HL-60 (cell line): ENCODE data around the gene GNRHR.

Source experiments
- DNase-seq, 2 experiments: peaks; one replicate each; pipeline ENCODE4 v3.0.0-alpha.2; 2010 to 2020; ENCODE audit warnings: low read depth in 1 of 2, low spot score in 1 of 2
- H3K27ac ChIP-seq: fragments of 250-450 bp; sonication (Bioruptor Pico); replicated peaks from 2 replicates; pipeline ENCODE4 v1.5.1; 2020; ENCODE audit warnings: mild to moderate bottlenecking, moderate library complexity
- H3K27me3 ChIP-seq: fragments of 250-450 bp; sonication (Bioruptor Pico); 2 replicates; pipeline ENCODE4 v1.5.1; 2021; ENCODE audit warnings: mild to moderate bottlenecking, moderate library complexity; ENCODE audit not compliant: insufficient read depth, poor library complexity, severe bottlenecking
- H3K4me3 ChIP-seq: replicated peaks from 2 replicates; pipeline ENCODE4 v1.5.1; 2011; ENCODE audit warnings: mild to moderate bottlenecking, control low read depth, low read length; ENCODE audit not compliant: insufficient read depth
- GABPA ChIP-seq: IDR thresholded peaks from 2 replicates; pipeline ENCODE4 v1.6.1; 2012; ENCODE audit warnings: low read depth
- POLR2AphosphoS5 ChIP-seq: IDR thresholded peaks from 2 replicates; pipeline ENCODE4 v1.6.1; 2012; ENCODE audit warnings: low read depth
- SPI1 ChIP-seq: IDR thresholded peaks from 2 replicates; pipeline ENCODE4 v1.6.1; 2012; ENCODE audit warnings: low read depth, mild to moderate bottlenecking, borderline replicate concordance
- TF ChIP-seq, protein P1 (sequence below): IDR thresholded peaks from one replicate; pipeline ENCODE4 v1.5.1; 2011; ENCODE audit warnings: low read length, control low read depth, inconsistent platforms; ENCODE audit not compliant: insufficient read depth
- TF ChIP-seq, protein P2 (sequence below): IDR thresholded peaks from 2 replicates; pipeline ENCODE4 v1.6.1; 2012; ENCODE audit warnings: low read depth; ENCODE audit not compliant: insufficient replicate concordance

GNRHR gene

DNA sequence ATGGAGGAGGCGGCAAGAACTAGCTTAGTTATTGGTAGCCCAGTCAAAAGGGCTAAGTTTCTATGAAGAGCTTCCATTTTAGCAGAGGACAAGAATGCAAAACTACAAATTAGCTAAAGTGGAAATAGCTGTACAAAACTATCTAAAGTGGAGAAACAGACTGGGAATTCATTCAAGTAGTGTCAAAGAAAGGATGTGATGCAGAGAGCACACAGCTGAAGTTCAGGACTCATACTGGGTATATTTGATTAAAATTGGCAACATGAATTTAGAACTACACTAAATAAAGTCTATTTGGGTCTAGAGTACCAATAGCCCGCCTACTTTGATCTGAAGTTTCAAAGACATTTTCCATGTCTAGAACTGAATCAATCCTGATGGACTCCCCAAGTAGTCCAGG lies 33.1 kb upstream of the GNRHR start:
- TF ChIP-seq GABPA (no peak), POLR2AphosphoS5 (no peak), SPI1 (no peak)
- TF ChIP-seq, protein P1, sequence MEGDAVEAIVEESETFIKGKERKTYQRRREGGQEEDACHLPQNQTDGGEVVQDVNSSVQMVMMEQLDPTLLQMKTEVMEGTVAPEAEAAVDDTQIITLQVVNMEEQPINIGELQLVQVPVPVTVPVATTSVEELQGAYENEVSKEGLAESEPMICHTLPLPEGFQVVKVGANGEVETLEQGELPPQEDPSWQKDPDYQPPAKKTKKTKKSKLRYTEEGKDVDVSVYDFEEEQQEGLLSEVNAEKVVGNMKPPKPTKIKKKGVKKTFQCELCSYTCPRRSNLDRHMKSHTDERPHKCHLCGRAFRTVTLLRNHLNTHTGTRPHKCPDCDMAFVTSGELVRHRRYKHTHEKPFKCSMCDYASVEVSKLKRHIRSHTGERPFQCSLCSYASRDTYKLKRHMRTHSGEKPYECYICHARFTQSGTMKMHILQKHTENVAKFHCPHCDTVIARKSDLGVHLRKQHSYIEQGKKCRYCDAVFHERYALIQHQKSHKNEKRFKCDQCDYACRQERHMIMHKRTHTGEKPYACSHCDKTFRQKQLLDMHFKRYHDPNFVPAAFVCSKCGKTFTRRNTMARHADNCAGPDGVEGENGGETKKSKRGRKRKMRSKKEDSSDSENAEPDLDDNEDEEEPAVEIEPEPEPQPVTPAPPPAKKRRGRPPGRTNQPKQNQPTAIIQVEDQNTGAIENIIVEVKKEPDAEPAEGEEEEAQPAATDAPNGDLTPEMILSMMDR, result no peak
- TF ChIP-seq, protein P2, sequence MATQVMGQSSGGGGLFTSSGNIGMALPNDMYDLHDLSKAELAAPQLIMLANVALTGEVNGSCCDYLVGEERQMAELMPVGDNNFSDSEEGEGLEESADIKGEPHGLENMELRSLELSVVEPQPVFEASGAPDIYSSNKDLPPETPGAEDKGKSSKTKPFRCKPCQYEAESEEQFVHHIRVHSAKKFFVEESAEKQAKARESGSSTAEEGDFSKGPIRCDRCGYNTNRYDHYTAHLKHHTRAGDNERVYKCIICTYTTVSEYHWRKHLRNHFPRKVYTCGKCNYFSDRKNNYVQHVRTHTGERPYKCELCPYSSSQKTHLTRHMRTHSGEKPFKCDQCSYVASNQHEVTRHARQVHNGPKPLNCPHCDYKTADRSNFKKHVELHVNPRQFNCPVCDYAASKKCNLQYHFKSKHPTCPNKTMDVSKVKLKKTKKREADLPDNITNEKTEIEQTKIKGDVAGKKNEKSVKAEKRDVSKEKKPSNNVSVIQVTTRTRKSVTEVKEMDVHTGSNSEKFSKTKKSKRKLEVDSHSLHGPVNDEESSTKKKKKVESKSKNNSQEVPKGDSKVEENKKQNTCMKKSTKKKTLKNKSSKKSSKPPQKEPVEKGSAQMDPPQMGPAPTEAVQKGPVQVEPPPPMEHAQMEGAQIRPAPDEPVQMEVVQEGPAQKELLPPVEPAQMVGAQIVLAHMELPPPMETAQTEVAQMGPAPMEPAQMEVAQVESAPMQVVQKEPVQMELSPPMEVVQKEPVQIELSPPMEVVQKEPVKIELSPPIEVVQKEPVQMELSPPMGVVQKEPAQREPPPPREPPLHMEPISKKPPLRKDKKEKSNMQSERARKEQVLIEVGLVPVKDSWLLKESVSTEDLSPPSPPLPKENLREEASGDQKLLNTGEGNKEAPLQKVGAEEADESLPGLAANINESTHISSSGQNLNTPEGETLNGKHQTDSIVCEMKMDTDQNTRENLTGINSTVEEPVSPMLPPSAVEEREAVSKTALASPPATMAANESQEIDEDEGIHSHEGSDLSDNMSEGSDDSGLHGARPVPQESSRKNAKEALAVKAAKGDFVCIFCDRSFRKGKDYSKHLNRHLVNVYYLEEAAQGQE, result no peak
- Histone ChIP-seq H3K27ac (no peak overlapping the region), H3K27me3 (no peaks in the 10 kb centered on the region), H3K4me3 (no peak overlapping the region)
- no peak for DNase-seq

DNA sequence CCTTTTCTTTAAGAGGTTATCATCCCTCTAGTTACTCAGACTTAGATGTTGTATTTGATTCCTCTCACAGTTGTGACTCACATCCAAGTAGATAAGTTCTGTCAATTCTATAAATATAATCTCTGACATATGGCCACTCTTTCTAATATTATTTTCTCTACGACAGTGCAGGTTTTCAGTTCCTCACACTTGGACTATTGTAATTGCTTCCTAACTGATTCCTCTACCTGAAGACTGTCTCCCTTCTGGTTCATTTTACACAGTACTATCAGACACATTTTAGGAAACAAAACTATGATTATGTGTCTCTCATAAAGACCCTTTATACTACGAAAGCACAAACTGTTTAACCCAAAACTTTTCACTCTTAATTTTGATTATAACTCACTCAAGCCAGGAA lies 31.3 kb upstream of the GNRHR start:
- H3K27ac ChIP-seq, result no peak overlapping the region
- H3K27me3 ChIP-seq, result no peaks in the 10 kb centered on the region
- TF ChIP-seq SPI1 (no peak), POLR2AphosphoS5 (no peak), GABPA (no peak)
- TF ChIP-seq, protein P1, result no peak
- TF ChIP-seq, protein P2, result no peak
- no peak for DNase-seq
- no peak overlapping the region for H3K4me3 ChIP-seq

DNA sequence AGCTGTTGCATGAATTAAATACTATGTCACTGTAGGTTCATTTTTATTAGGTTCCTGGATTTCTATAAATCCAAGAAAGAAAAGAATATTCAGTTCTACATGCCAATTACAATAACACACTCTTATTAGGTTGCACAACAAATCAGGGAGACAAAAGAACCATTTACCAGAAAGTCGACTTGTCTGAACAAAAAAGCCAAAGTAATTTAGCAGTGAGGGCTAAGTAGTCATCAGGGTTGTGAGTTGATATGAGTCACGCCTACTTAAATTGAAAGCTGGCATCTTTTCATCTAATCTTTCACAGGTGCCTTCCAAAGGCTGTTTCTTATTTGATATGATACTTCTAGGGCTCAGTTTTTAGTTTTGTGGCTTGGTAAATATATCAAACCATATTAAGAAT lies 25.4 kb upstream of the GNRHR start:
- H3K4me3 ChIP-seq, result no peak overlapping the region
- H3K27ac ChIP-seq, result no peak overlapping the region
- no peak for DNase-seq
- TF ChIP-seq POLR2AphosphoS5 (no peak), SPI1 (no peak), GABPA (no peak)
- TF ChIP-seq, protein P2, result no peak
- TF ChIP-seq, protein P1, result no peak
- no peaks in the 10 kb centered on the region for H3K27me3 ChIP-seq
